GM18517 (cell line): ENCODE results near the gene OR6S1.
"Not testable (repeated sequence)": the region's sequence is repeated elsewhere in the genome, so short reads cannot be mapped to it uniquely, and the experiment has no call there.

Experiments
- ATAC-seq: cut with Tn5 transposase; IDR thresholded peaks from one replicate; pipeline ENCODE4 v1.9.1; 2021; ENCODE audit warnings: mild to moderate bottlenecking, moderate library complexity; ENCODE audit not compliant: unreplicated experiment

The OR6S1 gene

DNA sequence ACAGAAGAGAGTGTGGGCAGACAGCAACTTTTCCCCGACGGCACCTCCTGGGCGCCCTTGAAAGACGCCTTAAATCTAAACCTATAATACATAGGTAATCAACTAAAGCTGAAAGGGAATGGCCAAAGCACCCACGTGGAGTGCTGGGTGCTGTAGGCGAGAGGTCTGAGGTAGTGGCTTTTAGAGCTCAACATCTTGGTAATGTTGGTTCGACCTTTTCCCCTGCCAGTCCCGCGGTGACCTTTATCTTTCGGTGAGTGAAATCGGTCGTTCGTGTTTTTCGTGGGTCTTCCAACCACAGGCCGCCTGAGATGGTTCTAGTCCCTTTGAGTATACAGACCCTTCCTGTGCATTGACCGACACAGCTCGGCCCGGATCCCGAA is 9.1 kb downstream of the OR6S1 start:
- ATAC-seq: peak; percentile 14

GRCh38 chr14:20631880-20632389 is 9.6 kb downstream of the OR6S1 start:
- ATAC-seq: no peak

GRCh38 chr14:20631023-20631879 is 10.2 kb downstream of the OR6S1 start:
- ATAC-seq: no peak

- no peak for ATAC-seq
Observed at GRCh38 chr14:20630340-20631022, 11.0 kb downstream of the OR6S1 start.

- ATAC-seq: no peak
Observed at GRCh38 chr14:20628063-20628854, 13.2 kb downstream of the OR6S1 start.

GRCh38 chr14:20627346-20628027 is 14.0 kb downstream of the OR6S1 start:
- no peak for ATAC-seq

DNA sequence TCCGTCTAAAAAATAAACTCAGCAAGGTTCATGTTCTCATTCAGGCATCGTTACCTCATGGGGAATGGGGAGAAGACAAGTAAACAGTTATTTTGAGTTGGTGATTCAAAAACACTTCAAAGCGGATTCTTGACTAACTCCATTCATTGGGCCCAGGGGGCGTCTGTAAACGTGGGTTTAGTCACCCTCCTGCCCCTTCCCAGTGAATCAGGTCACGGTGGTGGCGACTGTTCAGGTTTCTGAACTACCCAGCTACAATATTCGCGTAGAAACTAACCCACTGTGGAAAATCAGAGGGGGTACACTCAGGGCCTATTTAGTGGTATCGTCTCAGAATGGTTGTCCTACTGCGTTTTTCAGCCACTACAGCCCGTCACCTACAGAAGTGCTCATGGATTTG is 15.2 kb downstream of the OR6S1 start:
- ATAC-seq: no peak

GRCh38 chr14:20624495-20625070 is 16.9 kb downstream of the OR6S1 start:
- no peak for ATAC-seq

DNA sequence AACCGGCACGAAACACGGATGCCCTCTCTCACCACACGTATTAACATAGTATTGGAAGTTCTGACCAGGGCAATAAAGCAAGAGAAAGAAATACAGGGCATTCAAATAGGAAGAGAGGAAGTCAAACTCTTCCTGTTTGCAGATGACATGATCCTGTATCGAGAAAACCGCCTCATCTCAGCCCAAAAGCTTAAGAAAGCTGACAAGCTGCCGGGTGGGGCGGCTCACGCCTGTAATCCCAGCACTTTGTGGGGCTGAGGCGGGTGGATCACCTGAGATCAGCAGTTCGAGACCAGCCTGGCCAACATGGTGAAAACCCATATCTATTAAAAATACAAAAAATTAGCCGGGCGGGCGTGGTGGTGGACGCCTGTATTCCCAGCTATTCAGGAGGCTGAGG is 17.7 kb downstream of the OR6S1 start:
- ATAC-seq: no peak

DNA sequence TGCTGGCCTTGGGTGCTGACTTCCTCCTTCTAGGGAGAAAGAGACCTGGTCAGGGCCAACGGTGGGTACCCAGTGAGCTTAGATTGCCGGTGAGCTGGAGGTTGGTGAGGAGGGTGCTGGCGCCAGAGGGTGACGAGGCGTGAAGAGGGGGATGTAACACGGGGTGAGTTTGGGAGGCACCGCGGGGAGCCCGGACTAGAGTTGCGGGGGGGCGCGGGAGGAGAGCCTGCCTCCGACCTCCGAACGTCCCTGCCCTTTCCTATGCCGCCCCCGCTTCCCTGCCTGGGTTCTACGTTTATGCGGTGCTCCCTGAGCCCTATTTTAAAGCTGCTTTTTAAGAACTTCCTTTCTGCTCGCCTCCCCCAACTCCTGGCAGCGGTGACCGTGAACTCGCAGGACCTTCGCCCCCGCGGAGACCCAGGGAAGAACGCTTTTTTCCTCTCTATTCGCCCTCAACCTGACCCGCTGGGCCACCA is 18.6 kb downstream of the OR6S1 start:
- no peak for ATAC-seq

GRCh38 chr14:20620798-20621478 is 20.6 kb downstream of the OR6S1 start:
- no peak for ATAC-seq

DNA sequence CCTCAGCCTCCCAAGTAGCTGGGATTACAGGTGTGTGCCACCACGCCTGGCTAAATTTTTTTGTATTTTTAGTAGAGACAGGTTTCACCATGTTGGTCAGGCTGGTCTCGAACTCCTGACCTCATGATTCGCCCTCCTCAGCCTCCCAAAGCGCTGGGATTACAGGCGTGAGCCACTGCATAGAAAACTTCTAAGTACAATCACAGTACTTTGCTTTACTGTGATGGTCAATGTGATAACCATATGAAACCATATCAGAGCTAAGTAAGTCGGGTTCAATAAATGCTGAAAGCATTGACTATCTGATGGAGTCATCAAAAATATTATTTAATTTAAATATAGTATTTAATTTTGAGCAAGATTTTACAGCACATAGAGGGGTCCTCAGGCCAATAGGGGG is 21.8 kb downstream of the OR6S1 start:
- ATAC-seq: not testable (repeated sequence)

- ATAC-seq: no peak
Observed at GRCh38 chr14:20618271-20618749, 23.2 kb downstream of the OR6S1 start.

DNA sequence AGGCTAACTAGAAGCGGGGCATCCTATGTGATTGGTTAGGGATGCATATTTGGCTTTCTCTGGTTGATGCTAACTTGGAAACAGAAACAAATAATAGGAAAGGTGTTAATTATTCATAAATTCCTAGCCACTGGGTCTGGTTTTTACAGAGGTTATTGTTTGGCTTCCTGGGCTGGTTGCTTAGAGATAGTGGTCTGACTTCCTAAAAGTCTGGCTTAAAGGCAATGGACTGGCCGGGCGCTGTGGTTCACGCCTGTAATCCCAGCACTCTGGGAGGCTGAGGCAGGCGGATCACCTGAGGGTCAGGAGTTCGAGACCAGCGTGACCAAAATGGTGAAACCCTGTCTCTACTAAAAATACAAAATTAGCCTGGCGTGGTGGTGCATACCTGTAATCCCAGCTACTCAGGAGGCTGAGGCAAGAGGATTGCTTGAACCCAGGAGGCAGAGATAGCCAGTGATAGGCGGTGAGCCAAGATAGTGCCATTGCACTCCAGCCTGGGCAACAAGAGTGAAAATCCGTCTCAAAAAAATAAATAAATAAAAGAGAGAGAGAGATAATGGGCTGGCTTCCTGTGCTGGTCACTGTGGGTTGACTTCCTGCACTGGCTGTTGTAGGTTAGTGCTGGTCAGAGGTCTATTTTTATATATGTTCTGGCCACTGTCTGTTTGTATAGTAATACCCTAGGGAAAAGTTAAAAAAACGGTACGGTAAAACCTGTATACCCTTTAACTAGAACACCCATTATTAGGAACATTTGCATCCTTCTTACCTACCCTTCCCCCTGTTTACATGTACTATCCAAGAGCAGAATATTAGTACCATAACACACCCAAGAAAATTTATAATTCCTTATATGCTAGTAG is 24.1 kb downstream of the OR6S1 start:
- ATAC-seq: peak; percentile 41

- ATAC-seq: no peak
Observed at GRCh38 chr14:20615996-20616395, 25.5 kb downstream of the OR6S1 start.

DNA sequence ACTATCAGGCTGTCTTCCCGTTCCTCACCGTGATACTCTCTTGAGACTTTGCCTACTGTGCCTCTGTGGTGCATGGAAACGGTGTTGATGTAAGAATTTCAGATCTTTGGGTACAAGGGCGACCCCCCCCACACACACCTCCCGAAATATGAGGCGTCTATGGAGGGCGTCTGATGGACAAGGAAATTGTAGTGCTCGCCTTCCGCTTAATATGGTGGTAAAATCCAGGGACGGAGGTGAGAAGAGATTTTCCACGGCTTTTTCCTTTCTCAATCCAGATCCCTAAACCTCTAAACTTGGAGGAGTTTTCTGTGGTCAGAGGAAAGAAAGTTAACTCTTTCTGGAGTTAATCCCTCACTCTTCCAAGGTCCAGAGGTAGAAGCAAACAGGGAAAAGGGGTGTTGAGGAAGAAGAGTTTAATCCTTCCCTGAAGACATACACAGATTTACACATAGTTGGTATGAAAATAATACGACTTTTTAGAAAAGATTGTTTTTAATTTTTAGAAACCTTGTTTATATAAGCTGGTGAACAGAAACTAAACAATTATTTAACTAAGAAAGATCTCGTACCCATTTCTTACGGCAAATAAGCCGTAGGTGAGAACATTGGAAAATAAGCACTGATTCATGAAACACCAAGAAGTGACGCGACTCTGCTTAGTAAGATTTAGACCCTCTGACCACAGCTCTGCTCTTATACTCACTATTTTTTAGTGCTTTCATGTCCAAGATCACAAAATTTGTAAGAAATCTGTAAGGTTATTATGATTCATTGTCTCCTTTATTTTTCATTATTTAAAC is 27.3 kb downstream of the OR6S1 start:
- peak; percentile 1 for ATAC-seq

DNA sequence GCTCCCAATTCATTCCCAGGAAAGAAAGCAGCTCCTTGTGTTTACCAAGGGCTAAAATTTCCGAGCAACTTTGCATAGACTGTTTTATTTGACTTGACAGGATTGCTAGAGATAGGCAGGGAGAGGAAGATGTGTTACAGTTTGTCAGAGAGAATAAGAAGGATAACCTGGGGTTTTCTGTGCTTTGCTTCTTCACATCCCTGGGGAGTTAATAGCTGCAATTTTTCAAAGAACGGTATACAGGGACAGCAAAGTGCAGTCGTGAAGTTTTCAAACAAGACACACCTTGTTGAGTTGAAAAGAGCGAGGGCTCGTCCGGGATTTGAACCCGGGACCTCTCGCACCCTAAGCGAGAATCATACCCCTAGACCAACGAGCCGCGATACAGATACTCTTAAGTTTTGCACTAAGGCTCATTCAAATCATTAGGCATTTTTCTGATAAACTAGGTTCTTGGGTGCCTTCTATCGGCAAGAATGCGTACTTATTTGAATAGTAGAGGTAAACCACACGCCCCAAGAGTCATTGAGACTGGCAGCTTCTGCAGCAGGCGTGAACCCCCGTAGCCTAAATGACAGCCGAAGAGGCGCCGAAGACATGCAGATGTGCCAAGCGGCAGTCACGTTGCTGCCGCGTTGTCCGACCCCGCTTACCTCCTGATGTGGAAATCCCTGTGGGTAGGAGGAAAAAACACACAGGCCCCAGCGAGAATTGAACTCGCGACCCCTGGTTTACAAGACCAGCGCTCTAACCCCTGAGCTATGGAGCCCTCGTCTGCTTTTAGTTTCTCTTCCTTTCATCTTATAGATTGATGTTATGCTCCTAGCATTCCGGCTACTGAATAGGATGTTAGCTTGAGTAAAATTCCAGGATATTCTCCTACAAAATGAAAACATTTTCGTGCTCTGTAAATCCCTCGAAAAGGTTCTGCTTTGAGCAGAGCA is 28.1 kb downstream of the OR6S1 start:
- peak; percentile 63 for ATAC-seq
